Gastrocnemius medialis (tissue), 4 donors: ENCODE measurements around the gene PTPN4. TPM values are rescaled to one million over a fixed set of nuclear protein-coding genes. Genes with fewer than 3 reads are reported as not detected.

Experiments used
- ATAC-seq, 2 donors: fragments of 150-250 bp; one replicate each; pipeline ENCODE4 v1.9.1; 2016
- DNase-seq, 2 donors: peaks; one replicate each; pipeline ENCODE4 v3.0.0-alpha.2; 2019
- H3K27ac ChIP-seq, 4 donors: fragments of 200-600 bp; sonication (generic); 1 replicate in 1 of 4; 2 replicates in 3 of 4; pipeline ENCODE4 v1.5.1; 2016 to 2018; ENCODE audit warnings: mild to moderate bottlenecking in 2 of 4, moderate library complexity in 1 of 4
- H3K27me3 ChIP-seq, 3 donors: fragments of 200-600 bp; sonication (generic) in 2 of 3; 1 replicate in 1 of 3; 2 replicates in 2 of 3; pipeline versions ENCODE4 v1.5.1 to v1.6.0; 2016 to 2019; ENCODE audit warnings: mild to moderate bottlenecking in 1 of 3, moderate library complexity in 1 of 3
- H3K36me3 ChIP-seq, 2 donors: fragments of 200-600 bp; sonication (generic) in 1 of 2; one replicate each; pipeline ENCODE4 v1.5.1; 2017 to 2018
- H3K4me1 ChIP-seq, 2 donors: fragments of 200-600 bp; sonication (generic) in 1 of 2; one replicate each; pipeline ENCODE4 v1.5.1; 2016 to 2017; ENCODE audit warnings: mild to moderate bottlenecking in 2 of 2
- H3K4me3 ChIP-seq, 4 donors: fragments of 200-600 bp; sonication (generic) in 3 of 4; 1 replicate in 1 of 4; 2 replicates in 3 of 4; pipeline ENCODE4 v1.5.1; 2016 to 2019; ENCODE audit warnings: mild to moderate bottlenecking in 2 of 4
- H3K9me3 ChIP-seq, 3 donors: fragments of 200-600 bp; sonication (generic) in 2 of 3; 1 replicate in 1 of 3; 2 replicates in 2 of 3; pipeline ENCODE4 v1.5.1; 2016 to 2019
- CTCF ChIP-seq, 5 experiments: fragments of 450-650 bp in 3 of 5; fragments of 200-600 bp in 2 of 5; sonication (generic) in 2 of 5; IDR thresholded peaks in 4 of 5; conservative IDR thresholded peaks in 1 of 5; 1 replicate in 4 of 5; 2 replicates in 1 of 5; pipeline ENCODE4 v1.5.1; 2016 to 2019; ENCODE audit warnings: antibody characterized with exemption in 5 of 5, mild to moderate bottlenecking in 3 of 5, moderate library complexity in 3 of 5
- POLR2A ChIP-seq, 2 donors: fragments of 450-650 bp; IDR thresholded peaks; one replicate each; pipeline ENCODE4 v1.6.1; 2017; ENCODE audit warnings: antibody characterized with exemption in 2 of 2, mild to moderate bottlenecking in 2 of 2, moderate library complexity in 2 of 2
- in situ Hi-C, 4 donors: fragments of 200-750 bp; cut with MboI; loops; one replicate each; pipeline versions ENCODE4 v1.15.0 to v1.8.0; 2017; ENCODE audit warnings: low sequenced_read_pairs in 4 of 4
- intact Hi-C: fragments of 100-400 bp; cut with DNase I; formaldehyde crosslinking; loops from one replicate; pipeline ENCODE4 v1.15.1; 2023; ENCODE audit warnings: low total_unique reads
- total RNA-seq, 4 donors: library from RNA; depleted of rRNA; stranded (reverse); fragments of >200 nt; gene quantifications; one replicate each; pipeline versions ENCODE4 v1.1.0 to v1.2.3, GENCODE V29; 2016

PTPN4 gene
- total RNA-seq, 4 donors from 2014 or later: 12.7 to 37.8 (median 33.5) TPM

DNA sequence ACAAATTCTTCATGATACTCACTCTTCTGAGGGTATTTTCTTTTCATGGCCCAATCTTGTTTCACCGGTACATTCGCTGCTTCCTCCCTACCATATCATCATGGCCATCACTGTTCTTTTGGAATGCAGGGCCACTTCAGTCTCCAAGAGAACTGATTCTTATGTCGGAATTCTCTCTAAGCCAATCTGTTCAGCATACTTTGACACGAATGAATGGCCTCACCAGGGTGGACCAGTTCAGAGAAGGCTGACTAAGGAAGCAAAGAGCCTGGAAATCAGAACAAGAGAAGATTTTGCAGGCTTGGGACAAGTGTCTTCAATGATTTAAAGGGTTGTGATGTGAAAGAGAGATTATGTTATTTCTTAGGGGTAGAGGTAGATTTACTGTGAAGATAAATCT lies 248.1 kb downstream of the PTPN4 start:
- Histone ChIP-seq H3K36me3 (no peaks in the 10 kb centered on the region), H3K4me1 (peaks cover 0 to 5% of the 10 kb centered on the region in 2 donors), H3K27me3 (no peaks in the 10 kb centered on the region), H3K4me3 (no peak overlapping the region), H3K27ac (no peak overlapping the region), H3K9me3 (no peaks in the 10 kb centered on the region)
- no peak for DNase-seq
- no peak for TF ChIP-seq CTCF (IDR thresholded peaks at IDR 0.05 in 4 of 5, conservative IDR thresholded peaks at IDR 0.05 in 1 of 5)
- TF ChIP-seq POLR2A (IDR thresholded peaks at IDR 0.05): no peak
- no peak for ATAC-seq
- in situ Hi-C loops (loop anchor here in 1 of 4 donors (25.0 kb wide), 1 partner anchor 246 kb away; the partner anchor contains the start of gene PTPN4), intact Hi-C loops (no loop called here)

- Histone ChIP-seq H3K9me3 (no peaks in the 10 kb centered on the region), H3K36me3 (no peaks in the 10 kb centered on the region), H3K4me3 (peak overlapping the region; percentile 88 to 98 (median 95)), H3K4me1 (peaks cover 13 to 25% of the 10 kb centered on the region in 2 donors), H3K27ac (peak overlapping the region; percentile 89 to 97 (median 92)), H3K27me3 (no peaks in the 10 kb centered on the region)
- DNase-seq (no peak), ATAC-seq (no peak)
- in situ Hi-C loops (loop anchor here in 1 of 4 donors (25.0 kb wide), 1 partner anchor 250 kb away; the partner anchor contains the start of gene PTPN4), intact Hi-C loops (loop anchor here (1.0 to 10.0 kb wide), 4 partner anchors 60 to 302 kb away; partner anchors contain the start of gene PTPN4)
- TF ChIP-seq CTCF (IDR thresholded peaks at IDR 0.05 in 4 of 5, conservative IDR thresholded peaks at IDR 0.05 in 1 of 5) (no peak), POLR2A (IDR thresholded peaks at IDR 0.05) (no peak)
Measured at GRCh38 chr2:120012363-120012762, 252.6 kb downstream of the PTPN4 start.

- H3K9me3 ChIP-seq: no peaks in the 10 kb centered on the region
- no peaks in the 10 kb centered on the region for H3K27me3 ChIP-seq
- intact Hi-C loops: loop anchor here (1.0 to 10.0 kb wide), 4 partner anchors 59 to 302 kb away; partner anchors contain the start of gene PTPN4
- peak within 1 kb of the TSS; percentile 89 to 97 (median 92) for H3K27ac ChIP-seq
- H3K4me1 ChIP-seq: peaks cover 13 to 25% of the 10 kb centered on the region in 2 donors
- DNase-seq (peak; percentile 84 to 91), ATAC-seq (peak; percentile 92 to 94)
- peak in 1 of 5 experiments; percentile 15 for TF ChIP-seq CTCF (IDR thresholded peaks at IDR 0.05 in 4 of 5, conservative IDR thresholded peaks at IDR 0.05 in 1 of 5)
- TF ChIP-seq POLR2A (IDR thresholded peaks at IDR 0.05): peak; percentile 84 to 92
- in situ Hi-C loops: loop anchor here in 1 of 4 donors (25.0 kb wide), 1 partner anchor 251 kb away; the partner anchor contains the start of gene PTPN4
- no peaks in the 10 kb centered on the region for H3K36me3 ChIP-seq
- H3K4me3 ChIP-seq: peak within 1 kb of the TSS; percentile 88 to 98 (median 95)
Measured at GRCh38 chr2:120012771-120013596, 253.3 kb downstream of the PTPN4 start, which contains the start of gene EPB41L5. Gene EPB41L5, plus strand, starts transcription at chr2:120013077. Its CDS starts 6,008 bp downstream, at chr2:120019085.

DNA sequence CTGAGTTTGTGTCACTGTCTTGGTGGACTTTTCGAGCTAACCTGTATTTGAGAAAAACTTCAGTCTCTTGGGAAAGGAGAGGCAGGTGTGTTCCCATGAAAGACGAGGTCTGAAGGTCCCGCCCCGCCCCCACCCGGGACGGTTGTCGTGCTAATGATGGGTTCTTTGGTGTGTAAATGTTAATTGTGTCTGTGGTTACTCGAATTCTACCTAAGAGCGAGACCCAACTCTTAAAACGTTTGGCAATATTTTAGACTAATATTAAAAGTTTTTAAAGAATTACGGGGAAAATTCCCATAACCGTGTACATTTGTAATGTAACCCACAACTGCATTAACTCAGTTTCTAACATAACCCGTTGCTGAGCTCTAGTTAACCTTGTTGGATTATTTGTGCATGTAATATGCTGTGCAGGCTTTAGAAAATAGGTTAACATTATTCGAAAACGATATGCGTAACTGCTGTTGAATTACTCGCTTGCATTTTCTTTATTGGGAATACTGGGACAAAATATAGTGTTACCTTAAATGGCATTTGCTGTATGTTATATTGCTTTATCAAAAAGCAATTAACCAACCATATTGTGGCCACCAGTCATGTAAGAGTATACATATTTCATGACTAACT lies 254.0 kb downstream of the PTPN4 start:
- ATAC-seq: peak; percentile 21 to 28
- no peaks in the 10 kb centered on the region for H3K36me3 ChIP-seq
- H3K4me3 ChIP-seq: peak overlapping the region; percentile 88 to 98 (median 95)
- no peaks in the 10 kb centered on the region for H3K27me3 ChIP-seq
- peak in 1 of 2 donors; percentile 42 for DNase-seq
- H3K27ac ChIP-seq: peak overlapping the region; percentile 89 to 97 (median 92)
- no peaks in the 10 kb centered on the region for H3K9me3 ChIP-seq
- in situ Hi-C loops (loop anchor here in 1 of 4 donors (25.0 kb wide), 1 partner anchor 251 kb away; the partner anchor contains the start of gene PTPN4), intact Hi-C loops (loop anchor here (5.0 to 10.0 kb wide), 3 partner anchors 59 to 301 kb away; partner anchors contain the start of gene PTPN4)
- TF ChIP-seq CTCF (IDR thresholded peaks at IDR 0.05 in 4 of 5, conservative IDR thresholded peaks at IDR 0.05 in 1 of 5) (no peak), POLR2A (IDR thresholded peaks at IDR 0.05) (no peak)
- H3K4me1 ChIP-seq: peaks cover 13 to 25% of the 10 kb centered on the region in 2 donors
